IPS-18a (cell line): ENCODE data around the gene HORMAD2.
"Not testable (repeated sequence)": the region's sequence is repeated elsewhere in the genome, so short reads cannot be mapped to it uniquely, and the experiment has no call there.

Experiments
- H3K27ac ChIP-seq: one replicate; pipeline ENCODE4 v1.5.1; 2013; ENCODE audit warnings: low read length
- H3K27me3 ChIP-seq: one replicate; pipeline ENCODE4 v1.6.1; 2013; ENCODE audit warnings: mild to moderate bottlenecking, low read length; ENCODE audit not compliant: control insufficient read depth, insufficient read depth
- H3K36me3 ChIP-seq: one replicate; pipeline ENCODE4 v1.6.1; 2013; ENCODE audit warnings: low read depth, low read length; ENCODE audit not compliant: control insufficient read depth
- H3K4me1 ChIP-seq: one replicate; pipeline ENCODE4 v1.6.1; 2013; ENCODE audit warnings: low read depth, low read length; ENCODE audit not compliant: control insufficient read depth
- H3K4me3 ChIP-seq: one replicate; pipeline ENCODE4 v1.5.1; 2013; ENCODE audit warnings: low read length
- H3K9ac ChIP-seq: one replicate; pipeline ENCODE4 v1.6.1; 2013; ENCODE audit warnings: mild to moderate bottlenecking, low read length, moderate library complexity
- H3K9me3 ChIP-seq: one replicate; pipeline ENCODE4 v1.6.1; 2013; ENCODE audit warnings: low read depth, low read length; ENCODE audit not compliant: control insufficient read depth

The HORMAD2 gene

DNA sequence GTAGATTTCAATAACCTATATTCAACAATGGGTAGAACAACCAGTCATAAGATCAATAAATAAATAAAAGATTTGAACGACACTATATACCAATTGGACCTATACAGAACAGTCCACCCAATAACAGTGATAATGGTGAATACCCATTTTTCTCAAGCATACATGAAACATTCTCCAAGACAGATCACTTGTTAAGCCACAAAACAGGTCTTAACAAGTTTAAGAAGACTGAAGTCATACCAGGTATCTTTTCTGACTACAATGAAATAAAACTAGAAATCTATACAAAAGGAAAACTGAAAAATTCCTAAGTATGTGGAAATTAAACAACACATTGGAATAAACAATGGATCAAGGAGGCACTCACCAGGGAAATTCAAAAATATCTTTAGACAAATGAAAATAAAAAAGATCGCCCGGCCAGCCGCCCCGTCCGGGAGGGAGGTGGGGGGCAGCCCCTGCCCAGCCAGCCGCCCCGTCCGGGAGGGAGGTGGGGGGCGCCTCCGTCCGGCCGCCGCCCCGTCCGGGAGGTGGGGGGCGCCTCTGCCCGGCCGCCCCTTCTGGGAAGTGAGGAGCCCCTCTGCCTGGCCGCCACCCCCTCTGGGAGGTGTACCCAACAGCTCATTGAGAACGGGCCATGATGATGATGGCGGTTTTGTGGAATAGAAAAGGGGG, 20.8 kb upstream of the HORMAD2 start:
- not testable (repeated sequence) for H3K4me1 ChIP-seq, H3K27ac ChIP-seq, H3K9me3 ChIP-seq, H3K36me3 ChIP-seq, H3K4me3 ChIP-seq, H3K27me3 ChIP-seq, H3K9ac ChIP-seq

DNA sequence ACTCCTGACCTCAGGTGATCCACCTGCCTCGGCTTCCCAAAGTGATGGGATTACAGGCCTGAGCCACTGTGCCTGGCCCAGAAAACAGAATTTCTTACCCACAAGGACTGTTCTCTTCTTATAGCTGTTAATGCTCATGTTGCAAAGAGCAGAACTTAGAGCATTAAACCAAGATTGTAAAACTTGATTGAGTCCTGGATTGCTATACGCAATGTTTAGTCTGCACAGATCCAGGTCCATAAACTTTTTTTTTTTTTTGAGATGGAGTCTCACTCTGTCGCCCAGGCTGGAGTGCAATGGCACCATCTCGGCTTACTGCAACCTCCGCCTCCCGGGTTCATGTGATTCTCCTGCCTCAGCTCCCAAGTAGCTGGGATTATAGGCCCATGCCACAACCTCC, 19.2 kb upstream of the HORMAD2 start:
- not testable (repeated sequence) for H3K4me3 ChIP-seq, H3K36me3 ChIP-seq, H3K4me1 ChIP-seq, H3K27ac ChIP-seq, H3K9me3 ChIP-seq, H3K9ac ChIP-seq, H3K27me3 ChIP-seq

DNA sequence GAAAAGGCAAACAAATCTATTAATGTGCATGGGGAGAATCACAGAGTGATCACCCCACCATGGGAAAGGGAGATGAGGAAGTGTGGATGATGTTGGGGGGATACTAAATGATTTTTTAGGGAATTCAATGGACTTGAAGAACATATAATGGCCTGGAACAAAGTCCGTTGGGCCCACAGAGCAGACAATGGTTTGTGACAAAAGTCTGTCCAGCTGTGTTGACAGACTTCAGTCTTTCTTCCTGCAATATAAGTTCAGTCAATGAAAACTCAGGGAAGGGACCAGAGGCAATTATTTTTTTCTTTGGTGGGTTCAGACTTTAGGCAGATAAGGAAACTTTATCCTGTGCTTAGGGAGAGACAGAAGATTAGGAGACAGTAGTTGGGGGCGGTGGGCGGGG, 18.0 kb upstream of the HORMAD2 start:
- no peaks in the 10 kb centered on the region for H3K27me3 ChIP-seq
- H3K9ac ChIP-seq, result no peak overlapping the region
- peaks cover 3% of the 10 kb centered on the region for H3K9me3 ChIP-seq
- no peak overlapping the region for H3K4me3 ChIP-seq
- H3K36me3 ChIP-seq, result no peaks in the 10 kb centered on the region
- no peaks in the 10 kb centered on the region for H3K4me1 ChIP-seq
- no peak overlapping the region for H3K27ac ChIP-seq

DNA sequence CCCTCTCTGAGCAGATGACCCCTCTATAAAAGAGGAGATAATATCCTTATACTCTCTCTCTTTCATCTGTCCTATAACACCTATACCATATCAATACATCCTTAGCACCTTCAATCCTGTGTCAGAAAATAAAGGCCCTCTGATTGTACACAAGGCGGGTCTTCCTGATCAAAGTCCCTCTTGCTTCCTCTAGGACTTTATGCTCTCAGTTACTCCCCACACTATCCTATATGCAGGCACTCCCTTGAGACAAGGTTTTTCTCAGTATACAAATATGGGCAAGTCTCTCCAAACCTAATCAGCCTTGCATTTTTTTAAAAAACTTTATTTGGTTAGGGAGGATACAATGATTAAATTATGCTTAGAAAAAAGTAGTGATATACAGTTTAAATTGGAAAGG, 17.3 kb upstream of the HORMAD2 start:
- Histone ChIP-seq H3K4me3 (no peak overlapping the region), H3K27ac (no peak overlapping the region), H3K4me1 (no peaks in the 10 kb centered on the region), H3K9me3 (peaks cover 3% of the 10 kb centered on the region), H3K9ac (no peak overlapping the region), H3K36me3 (no peaks in the 10 kb centered on the region), H3K27me3 (no peaks in the 10 kb centered on the region)

DNA sequence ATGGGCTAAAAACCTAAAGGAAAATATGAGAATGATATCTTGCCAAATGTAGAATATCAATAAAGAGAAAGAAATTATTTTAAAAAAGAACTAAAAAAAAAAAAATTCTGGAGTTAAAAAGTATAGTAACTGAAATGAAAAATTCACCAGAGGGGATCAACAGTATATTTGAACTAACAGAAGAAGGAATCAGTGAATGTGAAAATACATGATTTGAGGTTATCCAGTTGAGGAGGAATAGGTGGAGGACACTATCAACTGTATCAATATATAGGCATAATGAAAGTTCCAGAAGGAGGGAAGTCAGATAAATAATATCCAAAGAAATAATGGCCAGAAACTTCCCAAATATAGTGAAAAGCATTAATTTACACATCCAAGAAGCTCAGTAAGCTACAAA, 16.1 kb upstream of the HORMAD2 start:
- Histone ChIP-seq H3K9ac (no peak overlapping the region), H3K27ac (no peak overlapping the region), H3K9me3 (peaks cover 3% of the 10 kb centered on the region), H3K36me3 (no peaks in the 10 kb centered on the region), H3K27me3 (no peaks in the 10 kb centered on the region), H3K4me1 (no peaks in the 10 kb centered on the region), H3K4me3 (no peak overlapping the region)

DNA sequence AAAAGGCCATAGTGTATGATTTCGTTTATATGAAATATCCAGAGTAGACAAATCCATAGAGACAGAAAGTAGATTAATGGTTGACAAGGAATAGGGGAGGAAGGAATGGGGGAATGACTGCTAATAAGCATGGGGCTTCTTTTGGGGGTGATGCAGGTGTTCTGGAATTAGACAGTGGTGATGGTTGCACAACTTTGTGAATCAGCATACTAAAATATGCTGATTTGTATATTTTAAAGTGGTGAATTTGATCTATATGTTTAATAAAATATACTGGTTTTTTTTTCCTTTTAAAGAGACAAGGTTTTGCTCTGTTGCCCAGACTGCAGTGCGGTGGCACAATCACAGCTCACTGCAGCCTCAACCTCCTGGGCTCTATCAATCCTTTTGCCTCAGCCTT, 6.5 kb upstream of the HORMAD2 start:
- Histone ChIP-seq H3K4me1 (peaks cover 3% of the 10 kb centered on the region), H3K9ac (no peak overlapping the region), H3K4me3 (no peak overlapping the region), H3K27ac (no peak overlapping the region), H3K9me3 (no peaks in the 10 kb centered on the region), H3K27me3 (no peaks in the 10 kb centered on the region), H3K36me3 (no peaks in the 10 kb centered on the region)

DNA sequence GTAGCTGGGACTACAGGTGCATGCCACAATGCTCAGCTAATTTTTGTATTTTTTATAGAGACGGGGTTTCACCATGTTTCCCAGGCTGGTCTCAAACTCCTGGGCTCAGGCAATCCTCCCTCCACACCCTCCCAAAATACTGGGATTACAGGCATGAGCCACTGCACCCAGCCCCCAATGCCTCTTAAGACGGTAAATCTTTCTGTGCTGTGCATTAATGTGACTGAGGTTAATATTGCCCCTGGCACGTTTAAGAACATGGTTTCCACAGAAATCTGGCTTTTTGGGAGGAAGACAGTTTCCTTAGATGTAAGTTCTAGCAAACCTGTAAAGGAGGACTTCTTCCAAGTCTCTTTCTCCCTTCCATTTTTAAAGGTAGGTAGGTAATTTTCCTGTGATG, 6.1 kb upstream of the HORMAD2 start:
- H3K27ac ChIP-seq, result no peak overlapping the region
- no peaks in the 10 kb centered on the region for H3K36me3 ChIP-seq
- no peaks in the 10 kb centered on the region for H3K27me3 ChIP-seq
- H3K4me3 ChIP-seq, result no peak overlapping the region
- no peak overlapping the region for H3K9ac ChIP-seq
- H3K4me1 ChIP-seq, result peaks cover 4% of the 10 kb centered on the region
- no peaks in the 10 kb centered on the region for H3K9me3 ChIP-seq

DNA sequence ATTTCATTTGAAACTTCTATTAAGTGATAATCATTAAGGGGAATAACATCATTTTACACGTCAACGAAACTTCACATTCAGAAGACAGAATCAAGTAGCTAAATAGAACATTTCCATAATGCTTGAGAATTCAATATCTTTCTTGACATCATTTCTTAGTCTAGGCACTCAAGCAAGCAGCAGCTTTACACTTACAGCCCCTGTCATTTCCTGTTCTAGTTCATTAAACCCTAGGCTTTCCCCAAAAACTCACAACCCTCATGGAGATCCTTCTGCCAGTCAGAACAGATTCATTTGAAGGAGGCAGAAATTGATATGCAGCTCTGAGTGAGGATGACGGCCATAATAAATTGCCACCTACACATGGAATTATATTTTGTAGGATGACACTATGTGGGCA, 5.3 kb upstream of the HORMAD2 start:
- Histone ChIP-seq H3K4me1 (peaks cover 4% of the 10 kb centered on the region), H3K27me3 (no peaks in the 10 kb centered on the region)

DNA sequence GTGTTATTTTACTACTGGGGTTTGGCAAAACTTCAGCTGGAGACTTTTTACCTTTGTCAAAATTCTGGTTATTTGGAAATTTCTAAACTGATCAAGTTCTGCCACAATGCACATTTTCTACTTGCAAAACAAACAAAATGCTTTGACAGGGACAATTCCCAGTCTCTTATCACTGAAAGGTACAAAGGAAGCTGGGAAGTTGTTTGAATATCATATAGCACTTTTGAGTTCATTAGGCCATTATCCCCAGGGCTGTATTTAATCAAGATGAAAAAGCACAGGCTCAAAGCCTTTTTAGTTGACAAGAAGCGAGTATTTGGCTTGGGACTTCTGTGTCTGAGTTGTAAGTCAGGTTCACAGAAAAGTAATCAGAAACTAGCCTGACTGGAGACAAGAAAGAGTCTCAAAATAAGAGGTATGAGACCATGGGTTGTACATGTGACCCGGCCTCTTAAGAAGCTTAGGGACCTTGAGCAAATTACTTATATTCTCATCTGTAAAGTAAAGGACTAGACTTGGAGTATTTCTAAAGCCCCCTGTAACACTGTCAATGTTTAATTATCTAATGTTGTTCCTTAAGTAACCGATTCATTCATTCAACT, 2.9 kb upstream of the HORMAD2 start:
- no peak overlapping the region for H3K27ac ChIP-seq
- no peaks in the 10 kb centered on the region for H3K36me3 ChIP-seq
- H3K4me3 ChIP-seq, result no peak overlapping the region
- H3K4me1 ChIP-seq, result peaks cover 10% of the 10 kb centered on the region
- H3K9ac ChIP-seq, result no peak overlapping the region
- peaks cover 10% of the 10 kb centered on the region for H3K27me3 ChIP-seq
- H3K9me3 ChIP-seq, result no peaks in the 10 kb centered on the region

More for the DNA sequence above, 5.3 kb upstream of the HORMAD2 start:
- H3K4me3 ChIP-seq, result no peak overlapping the region
- H3K9ac ChIP-seq, result no peak overlapping the region
- no peaks in the 10 kb centered on the region for H3K36me3 ChIP-seq
- H3K27ac ChIP-seq, result no peak overlapping the region
- H3K9me3 ChIP-seq, result no peaks in the 10 kb centered on the region

DNA sequence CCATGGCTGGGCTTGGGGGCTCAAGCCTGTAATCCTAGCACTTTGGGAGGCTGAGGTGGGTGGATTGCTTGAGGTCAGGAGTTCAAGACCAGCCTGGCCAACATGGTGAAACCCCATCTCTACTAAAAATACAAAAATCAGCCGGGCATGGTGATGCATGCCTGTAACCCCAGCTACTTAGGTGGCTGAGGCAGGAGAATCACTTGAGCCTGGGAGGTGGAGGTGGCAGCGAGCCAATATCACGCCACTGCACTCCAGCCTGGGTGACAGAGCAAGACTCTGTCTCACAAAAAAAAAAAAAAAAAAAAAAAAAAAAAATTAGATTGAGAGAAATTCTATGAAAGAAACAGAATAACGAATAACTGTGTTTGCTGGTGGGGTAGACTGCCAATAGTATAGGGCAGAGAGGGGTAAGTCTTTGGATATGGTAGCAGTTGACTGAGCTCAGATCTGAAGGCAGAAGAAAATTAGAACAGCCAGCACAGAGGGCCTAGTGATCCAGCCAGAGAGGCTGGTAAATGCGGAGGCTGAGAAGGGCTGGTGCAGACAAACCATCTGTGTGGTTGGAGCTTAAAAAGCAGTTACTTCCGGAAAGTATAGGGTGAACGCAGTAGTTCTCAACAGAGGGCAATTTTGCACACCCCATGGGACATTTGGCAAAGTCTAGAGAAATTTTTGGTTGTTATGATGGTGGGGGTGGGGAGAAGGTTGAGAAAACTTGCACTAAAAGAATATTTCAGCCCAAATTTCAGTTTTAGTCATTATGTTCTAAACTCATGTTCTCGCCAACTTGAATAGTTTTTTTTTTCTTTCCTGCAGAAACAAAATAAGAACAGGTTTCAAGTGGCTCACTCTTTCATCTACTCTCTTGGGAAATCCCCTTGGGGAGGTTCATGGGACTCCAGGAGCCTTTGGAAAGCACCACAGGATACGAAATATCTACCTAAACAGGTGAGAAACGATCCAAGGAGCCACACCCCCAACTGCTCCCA, 1.6 kb upstream of the HORMAD2 start:
- no peak overlapping the region for H3K4me3 ChIP-seq
- H3K9ac ChIP-seq, result no peak overlapping the region
- no peaks in the 10 kb centered on the region for H3K9me3 ChIP-seq
- peaks cover 10% of the 10 kb centered on the region for H3K27me3 ChIP-seq
- no peaks in the 10 kb centered on the region for H3K36me3 ChIP-seq
- no peak overlapping the region for H3K27ac ChIP-seq
- peaks cover 10% of the 10 kb centered on the region for H3K4me1 ChIP-seq

DNA sequence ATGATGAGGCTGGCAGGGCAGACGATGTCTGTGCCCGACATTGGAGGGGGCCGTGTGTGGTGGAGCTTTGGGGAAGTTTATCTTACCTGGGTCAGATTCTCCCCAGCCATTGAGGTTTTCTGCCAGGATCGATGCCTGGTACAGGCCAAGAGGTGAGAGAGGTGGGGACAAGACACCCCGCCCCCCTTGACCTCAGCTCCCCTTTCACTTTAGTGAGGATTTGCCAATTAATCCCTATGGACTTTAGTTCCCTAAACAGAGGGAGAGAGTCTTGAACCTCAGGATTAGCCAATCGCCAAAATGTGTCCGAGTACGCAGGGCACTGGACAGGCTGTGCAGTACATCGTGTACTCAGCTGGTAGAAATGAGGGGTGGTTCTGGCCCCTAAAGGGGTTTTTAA, 541 bp downstream of the HORMAD2 start:
- Histone ChIP-seq H3K27me3 (peaks cover 10% of the 10 kb centered on the region), H3K9ac (no peak overlapping the region), H3K36me3 (no peaks in the 10 kb centered on the region), H3K27ac (no peak overlapping the region), H3K9me3 (no peaks in the 10 kb centered on the region), H3K4me1 (peaks cover 10% of the 10 kb centered on the region), H3K4me3 (peak overlapping the region; percentile 54)
